Activated T-helper 1 cell treated with anti-CD3 and anti-CD28 coated beads, Interleukin-12 subunit alpha, Interleukin-12 subunit beta, Interleukin-2, Interleukin-4 antibody, amounts not matched to agents 30 ng/mL and 10 ng/mL and 1 ng/mL, durations not matched to agents 14 hours and 24 hours and 36 hours (primary cell): Measurements from ENCODE around the gene IGFLR1. TPM values are rescaled to one million over a fixed set of nuclear protein-coding genes. Genes with fewer than 3 reads are reported as not detected.

Experiments used
- DNase-seq: peaks from one replicate; pipeline ENCODE4 v3.0.0; 2021; ENCODE audit warnings: low spot score
- H3K27ac Mint-ChIP-seq: one replicate; pipeline ENCODE4 v1.8.0; 2021; ENCODE audit warnings: mild to moderate bottlenecking, mixed read lengths
- H3K27me3 Mint-ChIP-seq: one replicate; pipeline ENCODE4 v1.8.0; 2022; ENCODE audit warnings: mild to moderate bottlenecking, moderate library complexity, mixed read lengths; ENCODE audit not compliant: insufficient read depth
- H3K36me3 Mint-ChIP-seq: one replicate; pipeline ENCODE4 v1.8.0; 2021; ENCODE audit warnings: low read depth, mixed read lengths
- H3K4me1 Mint-ChIP-seq: one replicate; pipeline ENCODE4 v1.8.0; 2021; ENCODE audit warnings: low read depth, mixed read lengths
- H3K4me3 Mint-ChIP-seq: one replicate; pipeline ENCODE4 v1.8.0; 2021; ENCODE audit warnings: mild to moderate bottlenecking, moderate library complexity, mixed read lengths
- H3K9me3 Mint-ChIP-seq: one replicate; pipeline ENCODE4 v1.8.0; 2021; ENCODE audit warnings: mixed read lengths
- intact Hi-C: fragments of 100-400 bp; cut with micrococcal nuclease; formaldehyde crosslinking; loops from one replicate; pipeline ENCODE4 v1.15.1; 2024
- total RNA-seq: library from RNA; stranded (reverse); gene quantifications from 2 replicates; pipeline ENCODE4 v1.2.3, GENCODE V29; 2022

IGFLR1 gene
- total RNA-seq, 1 donor from 2014 or later, result 105 TPM

- Mint-ChIP-seq H3K27me3 (no peaks in the 10 kb centered on the region), H3K9me3 (no peaks in the 10 kb centered on the region), H3K27ac (no peak overlapping the region)
Observed at GRCh38 chr19:35738021-35738886, 4.0 kb downstream of the IGFLR1 start.

GRCh38 chr19:35736913-35737886, 5.1 kb downstream of the IGFLR1 start:
- intact Hi-C loops, result no loop called here
- no peak for DNase-seq
- H3K27ac Mint-ChIP-seq, result no peak overlapping the region

More at GRCh38 chr19:35738021-35738886, 4.0 kb downstream of the IGFLR1 start:
- Mint-ChIP-seq H3K4me3 (peak overlapping the region; percentile 19), H3K36me3 (peaks cover 49% of the 10 kb centered on the region), H3K4me1 (peaks cover 10% of the 10 kb centered on the region)
- intact Hi-C loops, result no loop called here
- DNase-seq, result no peak

GRCh38 chr19:35734889-35735288, 7.4 kb downstream of the IGFLR1 start:
- no peak overlapping the region for H3K27ac Mint-ChIP-seq
- no peak for DNase-seq
- intact Hi-C loops, result no loop called here
- no peaks in the 10 kb centered on the region for H3K4me1 Mint-ChIP-seq
- H3K27me3 Mint-ChIP-seq, result no peaks in the 10 kb centered on the region
- H3K9me3 Mint-ChIP-seq, result no peaks in the 10 kb centered on the region
- peaks cover 56% of the 10 kb centered on the region for H3K36me3 Mint-ChIP-seq
- no peak overlapping the region for H3K4me3 Mint-ChIP-seq

More at GRCh38 chr19:35736913-35737886, 5.1 kb downstream of the IGFLR1 start:
- Mint-ChIP-seq H3K4me1 (peaks cover 3% of the 10 kb centered on the region), H3K27me3 (no peaks in the 10 kb centered on the region), H3K4me3 (peak overlapping the region; percentile 32), H3K36me3 (peaks cover 45% of the 10 kb centered on the region), H3K9me3 (no peaks in the 10 kb centered on the region)

GRCh38 chr19:35734273-35734672, 8.0 kb downstream of the IGFLR1 start:
- Mint-ChIP-seq H3K4me3 (no peak overlapping the region), H3K36me3 (peaks cover 60% of the 10 kb centered on the region), H3K4me1 (no peaks in the 10 kb centered on the region), H3K27ac (no peak overlapping the region), H3K27me3 (no peaks in the 10 kb centered on the region), H3K9me3 (no peaks in the 10 kb centered on the region)
- intact Hi-C loops, result no loop called here
- no peak for DNase-seq

- no peak overlapping the region for H3K27ac Mint-ChIP-seq
- DNase-seq, result no peak
- H3K4me1 Mint-ChIP-seq, result no peaks in the 10 kb centered on the region
- intact Hi-C loops, result no loop called here
- no peaks in the 10 kb centered on the region for H3K27me3 Mint-ChIP-seq
- H3K9me3 Mint-ChIP-seq, result no peaks in the 10 kb centered on the region
- peaks cover 59% of the 10 kb centered on the region for H3K36me3 Mint-ChIP-seq
- no peak overlapping the region for H3K4me3 Mint-ChIP-seq
Observed at GRCh38 chr19:35733180-35734125, 8.8 kb downstream of the IGFLR1 start.

GRCh38 chr19:35732540-35733179, 9.6 kb downstream of the IGFLR1 start:
- DNase-seq, result no peak
- Mint-ChIP-seq H3K4me3 (no peak overlapping the region), H3K27me3 (no peaks in the 10 kb centered on the region), H3K36me3 (peaks cover 60% of the 10 kb centered on the region), H3K4me1 (no peaks in the 10 kb centered on the region), H3K27ac (no peak overlapping the region), H3K9me3 (no peaks in the 10 kb centered on the region)
- intact Hi-C loops, result no loop called here

- Mint-ChIP-seq H3K4me1 (no peaks in the 10 kb centered on the region), H3K27ac (no peak overlapping the region), H3K27me3 (no peaks in the 10 kb centered on the region), H3K4me3 (no peak overlapping the region), H3K36me3 (peaks cover 59% of the 10 kb centered on the region), H3K9me3 (no peaks in the 10 kb centered on the region)
- intact Hi-C loops, result no loop called here
- DNase-seq, result no peak
Observed at GRCh38 chr19:35731779-35732405, 10.4 kb downstream of the IGFLR1 start.

GRCh38 chr19:35731353-35731752, 10.9 kb downstream of the IGFLR1 start:
- peaks cover 58% of the 10 kb centered on the region for H3K36me3 Mint-ChIP-seq
- intact Hi-C loops, result no loop called here
- no peaks in the 10 kb centered on the region for H3K27me3 Mint-ChIP-seq
- H3K9me3 Mint-ChIP-seq, result no peaks in the 10 kb centered on the region
- H3K27ac Mint-ChIP-seq, result no peak overlapping the region
- no peaks in the 10 kb centered on the region for H3K4me1 Mint-ChIP-seq
- DNase-seq, result no peak
- H3K4me3 Mint-ChIP-seq, result no peak overlapping the region

GRCh38 chr19:35730326-35730725, 11.9 kb downstream of the IGFLR1 start:
- Mint-ChIP-seq H3K4me1 (no peaks in the 10 kb centered on the region), H3K9me3 (no peaks in the 10 kb centered on the region), H3K36me3 (peaks cover 60% of the 10 kb centered on the region), H3K4me3 (no peak overlapping the region), H3K27ac (no peak overlapping the region), H3K27me3 (no peaks in the 10 kb centered on the region)
- intact Hi-C loops, result no loop called here
- DNase-seq, result no peak

GRCh38 chr19:35729763-35730162, 12.5 kb downstream of the IGFLR1 start:
- Mint-ChIP-seq H3K4me3 (no peak overlapping the region), H3K4me1 (no peaks in the 10 kb centered on the region), H3K27ac (no peak overlapping the region), H3K36me3 (peaks cover 62% of the 10 kb centered on the region), H3K27me3 (no peaks in the 10 kb centered on the region), H3K9me3 (no peaks in the 10 kb centered on the region)
- intact Hi-C loops, result no loop called here
- DNase-seq, result no peak

GRCh38 chr19:35729021-35729420, 13.2 kb downstream of the IGFLR1 start:
- H3K4me1 Mint-ChIP-seq, result no peaks in the 10 kb centered on the region
- H3K4me3 Mint-ChIP-seq, result no peak overlapping the region
- no peaks in the 10 kb centered on the region for H3K27me3 Mint-ChIP-seq
- DNase-seq, result no peak
- intact Hi-C loops, result no loop called here
- H3K9me3 Mint-ChIP-seq, result no peaks in the 10 kb centered on the region
- H3K36me3 Mint-ChIP-seq, result peaks cover 61% of the 10 kb centered on the region
- H3K27ac Mint-ChIP-seq, result no peak overlapping the region
